ENCODE results near the gene HPSE2. TPM values are rescaled to one million over a fixed set of nuclear protein-coding genes. Genes with fewer than 3 reads are reported as not detected.

HPSE2 gene
- total and polyA plus RNA-seq, 7 experiments from 2014 or later = not detected

DNA sequence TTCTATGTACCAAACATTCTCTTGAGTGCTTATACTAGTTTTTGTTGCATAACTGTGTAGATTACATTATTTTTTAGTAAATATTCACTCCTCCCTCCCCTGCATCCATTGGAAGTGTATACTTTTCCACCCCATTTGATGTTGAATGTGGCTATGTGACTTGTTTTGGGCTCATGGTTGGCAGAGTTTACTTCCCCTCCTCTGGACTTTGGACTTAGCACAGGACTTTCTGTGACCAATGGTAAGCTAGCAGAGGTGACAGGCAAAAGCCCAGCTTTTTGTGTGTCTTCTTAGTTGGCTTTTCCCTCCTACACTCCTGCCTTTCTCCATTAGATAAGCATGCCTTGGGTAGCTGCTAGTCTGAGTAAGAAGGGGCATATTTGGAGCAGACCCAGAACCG lies 353.9 kb downstream of the HPSE2 start:
- Histone ChIP-seq H3K27me3 (ENCODE audit: control insufficient read depth in 2 of 2, insufficient read depth in 2 of 2, low read length in 2 of 2) (no peaks in the 10 kb centered on the region), H3K4me3 (ENCODE audit: low read length) (no peak overlapping the region), H3K9me3 (ENCODE audit: control insufficient read depth in 2 of 3, low read length in 3 of 3) (no peaks in the 10 kb centered on the region), H3K36me3 (ENCODE audit: control insufficient read depth in 2 of 3, insufficient read depth in 3 of 3, low read length in 3 of 3) (no peaks in the 10 kb centered on the region), H3K27ac (ENCODE audit: low read depth, low read length) (no peak overlapping the region), H3K4me1 (ENCODE audit: control insufficient read depth in 2 of 2, insufficient read depth in 2 of 2, low read length in 2 of 2) (no peaks in the 10 kb centered on the region)
- H3K4me3 Mint-ChIP-seq = no peak overlapping the region
- no peak for ATAC-seq
- DNase-seq = no peak
- peaks cover 0 to 11% (median 0%) of the 10 kb centered on the region in 11 donors for H3K9me3 Mint-ChIP-seq
- H3K27ac Mint-ChIP-seq = no peak overlapping the region
- POLR2A ChIA-PET = no interaction called here
- CTCF ChIA-PET = no interaction called here
- H3K4me1 Mint-ChIP-seq = no peaks in the 10 kb centered on the region
- H3K27me3 Mint-ChIP-seq = peaks cover 0 to 6% (median 0%) of the 10 kb centered on the region in 5 donors
- intact Hi-C loops (cut with micrococcal nuclease) = no loop called here
- H3K36me3 Mint-ChIP-seq = no peaks in the 10 kb centered on the region

DNA sequence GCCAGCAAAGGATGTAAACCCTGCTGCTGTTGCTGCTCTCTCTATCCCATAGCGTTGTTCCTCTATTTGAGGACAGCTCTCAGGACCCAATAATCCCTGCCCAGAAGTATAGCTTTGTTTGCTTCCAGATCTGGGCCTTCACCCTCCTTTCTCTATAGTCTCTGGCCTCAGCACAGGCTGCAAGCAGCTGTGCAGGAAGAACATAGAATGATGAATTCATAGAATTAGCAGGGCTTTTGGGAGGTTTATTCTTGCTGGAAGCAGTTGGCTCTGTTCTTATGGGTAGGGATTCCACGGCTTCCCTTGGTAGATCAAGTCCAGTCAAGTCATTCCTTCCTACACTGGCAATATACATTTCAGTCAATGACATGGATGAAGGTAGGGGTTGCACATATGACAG lies 354.7 kb downstream of the HPSE2 start:
- intact Hi-C loops (cut with micrococcal nuclease) = no loop called here
- DNase-seq = no peak
- peaks cover 0 to 6% (median 0%) of the 10 kb centered on the region in 5 donors for H3K27me3 Mint-ChIP-seq
- no peaks in the 10 kb centered on the region for H3K4me1 ChIP-seq (ENCODE audit: control insufficient read depth in 2 of 2, insufficient read depth in 2 of 2, low read length in 2 of 2)
- no peak for ATAC-seq
- H3K27me3 ChIP-seq (ENCODE audit: control insufficient read depth in 2 of 2, insufficient read depth in 2 of 2, low read length in 2 of 2) = no peaks in the 10 kb centered on the region
- no peak overlapping the region for H3K27ac Mint-ChIP-seq
- ChIA-PET CTCF (no interaction called here), POLR2A (no interaction called here)
- no peak overlapping the region for H3K27ac ChIP-seq (ENCODE audit: low read depth, low read length)
- H3K36me3 ChIP-seq (ENCODE audit: control insufficient read depth in 2 of 3, insufficient read depth in 3 of 3, low read length in 3 of 3) = no peaks in the 10 kb centered on the region
- H3K4me1 Mint-ChIP-seq = no peaks in the 10 kb centered on the region
- H3K9me3 ChIP-seq (ENCODE audit: control insufficient read depth in 2 of 3, low read length in 3 of 3) = no peaks in the 10 kb centered on the region
- H3K9me3 Mint-ChIP-seq = peaks cover 0 to 11% (median 0%) of the 10 kb centered on the region in 11 donors
- no peak overlapping the region for H3K4me3 Mint-ChIP-seq
- H3K4me3 ChIP-seq (ENCODE audit: low read length) = no peak overlapping the region
- no peaks in the 10 kb centered on the region for H3K36me3 Mint-ChIP-seq

DNA sequence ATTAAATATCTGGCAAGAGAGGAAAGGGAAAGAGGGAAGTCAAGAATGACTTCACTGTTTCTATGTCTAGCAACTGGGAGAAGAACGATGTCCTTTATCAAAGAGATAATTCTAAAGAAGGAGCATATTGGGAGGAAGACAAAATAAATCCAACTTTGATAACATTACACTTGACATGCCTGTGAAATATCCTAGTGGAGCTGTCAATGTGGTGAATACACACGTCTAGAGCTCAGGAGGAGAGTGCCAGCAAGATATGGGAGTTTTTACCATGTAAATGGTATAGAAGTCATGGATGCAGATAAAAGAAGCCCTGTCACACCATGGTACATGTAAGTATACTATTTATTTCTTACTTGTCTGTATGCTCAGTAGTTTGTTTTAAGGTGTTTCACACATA lies 356.7 kb downstream of the HPSE2 start:
- POLR2A ChIA-PET = no interaction called here
- CTCF ChIA-PET = no interaction called here
- Mint-ChIP-seq H3K9me3 (peaks cover 0 to 14% (median 0%) of the 10 kb centered on the region in 11 donors), H3K27me3 (peaks cover 0 to 6% (median 0%) of the 10 kb centered on the region in 5 donors), H3K4me3 (no peak overlapping the region), H3K4me1 (no peaks in the 10 kb centered on the region), H3K36me3 (no peaks in the 10 kb centered on the region), H3K27ac (no peak overlapping the region)
- Histone ChIP-seq H3K4me3 (ENCODE audit: low read length) (no peak overlapping the region), H3K27me3 (ENCODE audit: control insufficient read depth in 2 of 2, insufficient read depth in 2 of 2, low read length in 2 of 2) (no peaks in the 10 kb centered on the region), H3K27ac (ENCODE audit: low read depth, low read length) (no peak overlapping the region), H3K9me3 (ENCODE audit: control insufficient read depth in 2 of 3, low read length in 3 of 3) (no peaks in the 10 kb centered on the region), H3K36me3 (ENCODE audit: control insufficient read depth in 2 of 3, insufficient read depth in 3 of 3, low read length in 3 of 3) (no peaks in the 10 kb centered on the region), H3K4me1 (ENCODE audit: control insufficient read depth in 2 of 2, insufficient read depth in 2 of 2, low read length in 2 of 2) (no peaks in the 10 kb centered on the region)
- ATAC-seq (no peak), DNase-seq (no peak)
- intact Hi-C loops (cut with micrococcal nuclease) = no loop called here

DNA sequence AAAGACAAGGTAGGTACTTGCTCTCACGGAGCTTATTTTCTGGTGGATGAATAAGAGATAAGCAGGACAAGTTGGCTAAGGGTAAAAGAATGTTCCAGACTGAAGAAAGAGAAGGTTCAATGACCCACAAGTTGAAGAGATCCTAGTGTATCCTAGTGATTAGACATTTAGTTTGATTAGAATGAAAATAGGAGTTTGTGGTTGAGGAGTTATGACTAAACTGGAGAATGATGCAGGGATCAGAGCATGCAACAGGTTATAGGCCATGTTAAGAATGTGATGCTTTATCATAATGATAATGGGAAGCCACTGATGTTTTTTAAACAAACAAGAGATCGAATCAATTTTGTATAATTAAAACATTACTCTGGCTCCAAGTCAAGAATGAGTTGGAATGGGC lies 357.2 kb downstream of the HPSE2 start:
- Histone ChIP-seq H3K4me3 (ENCODE audit: low read length) (no peak overlapping the region), H3K4me1 (ENCODE audit: control insufficient read depth in 2 of 2, insufficient read depth in 2 of 2, low read length in 2 of 2) (no peaks in the 10 kb centered on the region), H3K36me3 (ENCODE audit: control insufficient read depth in 2 of 3, insufficient read depth in 3 of 3, low read length in 3 of 3) (no peaks in the 10 kb centered on the region), H3K27ac (ENCODE audit: low read depth, low read length) (no peak overlapping the region), H3K27me3 (ENCODE audit: control insufficient read depth in 2 of 2, insufficient read depth in 2 of 2, low read length in 2 of 2) (no peaks in the 10 kb centered on the region), H3K9me3 (ENCODE audit: control insufficient read depth in 2 of 3, low read length in 3 of 3) (no peaks in the 10 kb centered on the region)
- Mint-ChIP-seq H3K4me1 (no peaks in the 10 kb centered on the region), H3K27me3 (peaks cover 0 to 6% (median 0%) of the 10 kb centered on the region in 5 donors), H3K4me3 (no peak overlapping the region), H3K27ac (no peak overlapping the region), H3K9me3 (peaks cover 0 to 14% (median 0%) of the 10 kb centered on the region in 11 donors), H3K36me3 (no peaks in the 10 kb centered on the region)
- ChIA-PET POLR2A (no interaction called here), CTCF (no interaction called here)
- ATAC-seq (no peak), DNase-seq (no peak)
- intact Hi-C loops (cut with micrococcal nuclease) = no loop called here

DNA sequence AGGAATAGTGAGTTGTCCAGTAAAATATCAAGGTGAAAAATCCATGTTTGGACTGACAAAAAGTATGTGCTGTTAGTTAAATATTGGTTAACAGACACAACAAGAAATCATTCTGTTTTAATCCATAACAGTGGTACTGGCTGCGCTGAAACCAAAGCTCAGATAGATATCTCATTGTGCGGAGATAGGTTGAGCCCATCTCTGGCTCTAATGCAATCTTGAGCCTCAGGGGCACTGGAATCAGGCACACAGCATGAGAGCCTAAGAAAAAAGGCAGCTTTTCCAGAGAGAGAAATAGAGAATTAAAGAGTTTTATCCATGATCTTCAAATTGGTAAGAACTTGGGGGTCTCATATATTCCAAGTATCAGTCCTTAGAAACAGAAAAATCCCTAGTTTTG lies 373.7 kb downstream of the HPSE2 start:
- H3K4me3 Mint-ChIP-seq = no peak overlapping the region
- ATAC-seq (no peak), DNase-seq (no peak)
- peaks cover 0 to 8% (median 4%) of the 10 kb centered on the region in 5 donors for H3K27me3 Mint-ChIP-seq
- Histone ChIP-seq H3K36me3 (ENCODE audit: control insufficient read depth in 2 of 3, insufficient read depth in 3 of 3, low read length in 3 of 3) (no peaks in the 10 kb centered on the region), H3K27me3 (ENCODE audit: control insufficient read depth in 2 of 2, insufficient read depth in 2 of 2, low read length in 2 of 2) (no peaks in the 10 kb centered on the region), H3K9me3 (ENCODE audit: control insufficient read depth in 2 of 3, low read length in 3 of 3) (no peaks in the 10 kb centered on the region), H3K4me3 (ENCODE audit: low read length) (no peak overlapping the region), H3K4me1 (ENCODE audit: control insufficient read depth in 2 of 2, insufficient read depth in 2 of 2, low read length in 2 of 2) (no peaks in the 10 kb centered on the region), H3K27ac (ENCODE audit: low read depth, low read length) (no peak overlapping the region)
- CTCF ChIA-PET = no interaction called here
- peaks cover 0 to 16% (median 6%) of the 10 kb centered on the region in 11 donors for H3K9me3 Mint-ChIP-seq
- no peak overlapping the region for H3K27ac Mint-ChIP-seq
- H3K36me3 Mint-ChIP-seq = no peaks in the 10 kb centered on the region
- POLR2A ChIA-PET = no interaction called here
- intact Hi-C loops (cut with micrococcal nuclease) = no loop called here
- no peaks in the 10 kb centered on the region for H3K4me1 Mint-ChIP-seq

DNA sequence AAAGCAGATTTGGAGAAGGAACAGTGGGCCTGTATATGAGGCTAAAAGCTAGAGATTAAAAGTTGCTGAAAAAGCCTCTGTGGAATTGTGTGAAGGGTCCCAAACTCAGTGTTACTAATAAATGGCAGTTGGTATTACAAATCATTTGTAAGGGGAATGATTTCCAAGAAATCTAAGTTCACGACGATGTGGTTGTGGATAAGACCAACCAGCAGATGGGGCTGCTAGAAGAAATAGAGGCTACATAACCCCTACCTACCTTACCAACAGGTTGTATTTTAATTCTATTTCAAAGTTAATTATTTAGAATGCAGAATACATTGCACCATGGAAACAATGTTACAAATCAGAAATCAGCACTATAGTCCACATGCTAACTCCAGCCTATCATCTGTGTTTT lies 377.1 kb downstream of the HPSE2 start:
- no peaks in the 10 kb centered on the region for H3K36me3 Mint-ChIP-seq
- H3K27me3 Mint-ChIP-seq = peaks cover 0 to 15% (median 4%) of the 10 kb centered on the region in 5 donors
- no peak for DNase-seq
- Histone ChIP-seq H3K27me3 (ENCODE audit: control insufficient read depth in 2 of 2, insufficient read depth in 2 of 2, low read length in 2 of 2) (no peaks in the 10 kb centered on the region), H3K4me3 (ENCODE audit: low read length) (no peak overlapping the region), H3K36me3 (ENCODE audit: control insufficient read depth in 2 of 3, insufficient read depth in 3 of 3, low read length in 3 of 3) (no peaks in the 10 kb centered on the region), H3K9me3 (ENCODE audit: control insufficient read depth in 2 of 3, low read length in 3 of 3) (no peaks in the 10 kb centered on the region), H3K27ac (ENCODE audit: low read depth, low read length) (no peak overlapping the region), H3K4me1 (ENCODE audit: control insufficient read depth in 2 of 2, insufficient read depth in 2 of 2, low read length in 2 of 2) (no peaks in the 10 kb centered on the region)
- no peak for ATAC-seq
- no peak overlapping the region for H3K4me3 Mint-ChIP-seq
- H3K4me1 Mint-ChIP-seq = no peaks in the 10 kb centered on the region
- ChIA-PET POLR2A (no interaction called here), CTCF (no interaction called here)
- peaks cover 0 to 1% (median 0%) of the 10 kb centered on the region in 11 donors for H3K9me3 Mint-ChIP-seq
- intact Hi-C loops (cut with micrococcal nuclease) = no loop called here
- H3K27ac Mint-ChIP-seq = no peak overlapping the region

DNA sequence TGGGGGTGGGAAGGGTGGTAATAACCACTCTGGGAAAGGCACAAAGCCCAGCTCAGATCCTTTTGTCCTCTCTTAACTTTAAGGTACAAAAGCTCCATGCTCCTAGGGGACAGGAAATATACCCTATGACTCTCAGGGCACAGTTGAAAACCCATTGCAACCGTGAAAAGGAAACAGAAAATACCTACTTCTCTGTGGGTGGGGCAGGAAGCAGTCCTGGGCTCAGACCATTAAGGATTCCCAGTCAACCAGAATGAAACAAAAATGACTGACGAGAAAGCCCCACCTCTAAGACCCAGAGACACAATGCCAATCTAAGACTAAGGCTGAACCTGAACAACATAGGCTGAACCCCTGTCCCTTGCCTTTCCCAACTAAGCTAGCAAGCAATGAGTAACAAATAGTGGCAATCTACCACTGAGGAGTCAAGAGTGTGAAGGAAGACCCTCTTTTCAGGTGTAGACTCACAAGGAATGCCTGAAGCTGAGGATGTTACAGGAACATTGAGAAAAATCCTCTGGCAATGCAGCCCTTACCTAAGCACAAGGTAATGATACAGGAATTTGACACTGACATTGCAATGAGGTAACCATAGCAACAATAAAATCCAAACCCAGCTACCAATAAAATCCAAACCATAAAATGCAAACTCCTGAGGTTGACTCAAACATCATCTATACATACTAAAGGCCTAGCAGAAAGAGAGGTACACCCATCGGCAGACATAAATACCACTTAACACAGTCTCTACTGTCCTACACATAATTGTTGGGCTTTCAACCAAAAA lies 380.1 kb downstream of the HPSE2 start:
- H3K4me1 ChIP-seq (ENCODE audit: control insufficient read depth in 2 of 2, insufficient read depth in 2 of 2, low read length in 2 of 2) = no peaks in the 10 kb centered on the region
- Mint-ChIP-seq H3K36me3 (no peaks in the 10 kb centered on the region), H3K4me1 (no peaks in the 10 kb centered on the region), H3K27me3 (peaks cover 0 to 11% (median 4%) of the 10 kb centered on the region in 5 donors), H3K4me3 (no peak overlapping the region), H3K27ac (no peak overlapping the region), H3K9me3 (peaks cover 0 to 2% (median 0%) of the 10 kb centered on the region in 11 donors)
- ChIA-PET POLR2A (no interaction called here), CTCF (no interaction called here)
- intact Hi-C loops (cut with micrococcal nuclease) = no loop called here
- no peaks in the 10 kb centered on the region for H3K27me3 ChIP-seq (ENCODE audit: control insufficient read depth in 2 of 2, insufficient read depth in 2 of 2, low read length in 2 of 2)
- no peak overlapping the region for H3K27ac ChIP-seq (ENCODE audit: low read depth, low read length)
- DNase-seq = no peak
- no peak overlapping the region for H3K4me3 ChIP-seq (ENCODE audit: low read length)
- no peak for ATAC-seq
- H3K36me3 ChIP-seq (ENCODE audit: control insufficient read depth in 2 of 3, insufficient read depth in 3 of 3, low read length in 3 of 3) = no peaks in the 10 kb centered on the region
- no peaks in the 10 kb centered on the region for H3K9me3 ChIP-seq (ENCODE audit: control insufficient read depth in 2 of 3, low read length in 3 of 3)
